Peyer's patch (tissue), 4 donors: ENCODE measurements around the gene PCNX1.

Experiments used
- CTCF ChIP-seq, 6 experiments: fragments of 450-650 bp in 4 of 6; fragments of 200-600 bp in 2 of 6; sonication (generic) in 1 of 6; IDR thresholded peaks; one replicate each; pipeline ENCODE4 v1.5.1; 2017 to 2019; ENCODE audit warnings: antibody characterized with exemption in 6 of 6, mild to moderate bottlenecking in 3 of 6, moderate library complexity in 1 of 6
- POLR2A ChIP-seq, 2 donors: fragments of 450-650 bp; IDR thresholded peaks; one replicate each; pipeline ENCODE4 v1.5.1; 2017; ENCODE audit warnings: antibody characterized with exemption in 2 of 2, mild to moderate bottlenecking in 2 of 2, moderate library complexity in 2 of 2

- TF ChIP-seq CTCF (IDR thresholded peaks at IDR 0.05) = no peak
- TF ChIP-seq POLR2A (IDR thresholded peaks at IDR 0.05) = no peak
These were observed 35.1 kb downstream of the PCNX1 start for GRCh38 chr14:70942342-70942706.
